OCI-M2 (cell line): ENCODE data around the gene TTC23.
"Not testable (repeated sequence)": the region's sequence is repeated elsewhere in the genome, so short reads cannot be mapped to it uniquely, and the experiment has no call there.

Experiments
- DNase-seq: peaks from one replicate; lab custom pipeline; 2025; ENCODE audit not compliant: unreplicated experiment; lab: John Stamatoyannopoulos, UW

The TTC23 gene

DNA sequence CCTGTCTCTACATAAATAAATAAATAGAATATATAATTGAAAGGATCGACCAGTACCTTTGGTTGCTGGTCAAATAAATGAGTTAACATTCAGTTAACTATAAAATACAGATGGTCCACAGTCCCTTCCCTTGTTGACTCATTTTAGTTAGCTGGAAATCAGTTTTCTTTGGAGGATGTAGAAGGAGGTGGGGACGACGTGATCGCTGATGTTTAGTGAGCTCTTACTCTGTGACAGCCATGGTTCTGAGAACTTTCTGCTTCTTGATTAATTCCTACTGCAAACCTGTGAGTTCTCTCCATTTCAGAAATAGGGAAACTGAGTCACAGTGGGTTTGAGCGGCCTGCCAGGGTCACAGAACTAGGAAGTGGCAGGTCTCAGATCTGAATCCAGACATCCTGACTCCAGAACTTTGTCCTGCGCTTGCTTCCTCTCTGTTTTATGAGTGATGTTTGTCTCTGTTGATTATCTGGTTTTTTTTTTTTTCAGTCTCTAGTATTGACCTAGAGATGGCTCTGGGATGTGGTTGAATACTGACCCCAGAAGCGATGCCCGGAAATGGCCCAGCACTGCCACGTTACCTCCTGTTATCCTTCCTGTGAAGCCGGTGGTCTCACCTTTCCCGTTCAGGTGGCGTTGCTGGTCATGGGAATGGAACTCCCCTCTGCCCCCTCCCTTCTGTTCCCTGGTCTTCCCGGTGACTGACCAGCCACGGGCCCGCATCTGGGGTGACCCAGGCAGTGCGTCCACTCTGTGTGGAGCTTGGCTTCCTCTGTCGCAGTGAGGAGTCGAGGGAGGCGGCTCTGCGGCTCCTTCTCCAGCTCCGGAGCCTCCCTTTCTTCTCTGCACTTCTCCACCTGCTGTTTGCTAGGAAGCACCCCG is 126.3 kb downstream of the TTC23 start:
- DNase-seq: no peak

GRCh38 chr15:99121691-99122410 is 127.5 kb downstream of the TTC23 start:
- DNase-seq: no peak

DNA sequence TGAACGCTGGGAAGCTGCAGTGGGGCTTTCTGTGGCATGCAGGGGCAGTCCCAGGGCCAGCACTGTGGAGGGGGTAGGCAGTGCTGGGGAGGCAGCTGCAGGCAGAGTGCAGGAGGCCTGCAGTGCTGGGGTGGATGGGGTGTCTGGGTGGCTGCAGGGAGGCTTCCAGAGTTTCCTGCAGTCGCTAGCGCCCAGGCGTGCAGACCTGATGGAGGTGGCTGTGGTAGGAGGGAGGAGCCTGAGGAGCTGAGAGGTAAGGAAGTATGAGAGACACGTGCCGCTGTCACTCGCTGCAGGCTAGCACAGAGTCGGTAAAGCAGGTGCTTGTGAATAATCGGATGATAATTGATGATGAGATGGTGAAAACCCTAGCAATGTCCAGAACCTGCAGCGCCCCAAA is 128.2 kb downstream of the TTC23 start:
- DNase-seq: no peak

- no peak for DNase-seq
Observed at GRCh38 chr15:99120050-99120777, 129.2 kb downstream of the TTC23 start.

GRCh38 chr15:99118801-99119546 is 130.4 kb downstream of the TTC23 start:
- DNase-seq: no peak

DNA sequence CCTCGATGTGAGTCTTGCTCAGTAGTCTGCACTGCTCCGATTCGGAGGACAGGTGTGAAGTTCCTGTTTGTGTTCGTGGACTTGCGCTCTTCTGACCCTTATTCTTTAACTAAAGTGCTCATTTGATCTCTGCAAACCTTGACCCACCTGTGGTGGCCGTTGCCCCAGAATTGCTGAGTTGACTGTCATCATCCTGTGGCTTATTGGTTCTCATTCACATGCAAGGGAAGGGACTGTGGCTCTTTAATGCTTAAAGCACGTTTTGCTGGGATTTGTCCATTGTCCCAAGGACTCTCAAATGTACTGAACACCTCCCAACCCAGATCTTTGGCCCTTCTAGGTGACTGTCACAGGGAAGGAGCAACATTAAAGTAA is 131.1 kb downstream of the TTC23 start:
- DNase-seq: no peak

GRCh38 chr15:99117563-99118257 is 131.7 kb downstream of the TTC23 start:
- no peak for DNase-seq

- no peak for DNase-seq
Observed at GRCh38 chr15:99117111-99117510, 132.3 kb downstream of the TTC23 start.

GRCh38 chr15:99115300-99116215 is 133.8 kb downstream of the TTC23 start:
- no peak for DNase-seq

DNA sequence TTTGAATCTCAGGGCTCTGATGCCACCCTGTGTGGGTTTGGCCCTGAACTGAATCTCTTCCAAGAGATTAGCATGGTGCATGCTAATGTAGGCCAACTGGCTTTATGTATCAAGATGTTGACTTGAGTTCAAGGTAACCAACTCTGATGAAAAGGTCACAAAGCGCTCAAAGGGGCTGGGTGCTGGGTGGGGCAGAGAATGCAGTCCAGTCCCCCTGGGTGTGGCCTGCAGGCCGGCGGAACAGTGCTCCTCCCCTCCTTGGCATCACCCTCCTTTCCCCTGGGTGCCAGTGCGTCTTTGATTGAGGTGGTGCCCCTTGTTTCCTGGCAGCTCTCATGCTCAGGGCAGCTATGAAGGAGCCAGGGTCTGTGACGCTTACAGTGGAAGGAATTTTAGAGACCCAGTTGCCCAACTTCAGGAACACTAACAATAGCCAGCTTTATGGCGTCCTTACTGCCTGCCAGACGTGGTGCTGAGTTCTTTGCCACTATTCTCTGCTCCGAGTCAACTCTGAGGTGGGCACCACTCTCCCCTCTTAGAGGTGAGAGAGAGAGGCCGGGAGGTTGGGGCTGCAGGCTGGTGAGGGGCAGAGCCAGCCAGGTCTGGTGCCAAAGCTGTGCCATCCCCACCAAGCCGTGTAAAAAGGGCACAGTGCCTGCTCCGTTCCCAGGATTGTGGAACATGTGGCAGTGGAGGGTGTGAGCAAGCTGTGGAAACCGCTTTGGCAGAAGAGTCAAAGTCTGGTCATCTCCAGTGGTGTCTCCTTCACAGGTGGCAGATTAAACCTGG is 134.7 kb downstream of the TTC23 start:
- no peak for DNase-seq

DNA sequence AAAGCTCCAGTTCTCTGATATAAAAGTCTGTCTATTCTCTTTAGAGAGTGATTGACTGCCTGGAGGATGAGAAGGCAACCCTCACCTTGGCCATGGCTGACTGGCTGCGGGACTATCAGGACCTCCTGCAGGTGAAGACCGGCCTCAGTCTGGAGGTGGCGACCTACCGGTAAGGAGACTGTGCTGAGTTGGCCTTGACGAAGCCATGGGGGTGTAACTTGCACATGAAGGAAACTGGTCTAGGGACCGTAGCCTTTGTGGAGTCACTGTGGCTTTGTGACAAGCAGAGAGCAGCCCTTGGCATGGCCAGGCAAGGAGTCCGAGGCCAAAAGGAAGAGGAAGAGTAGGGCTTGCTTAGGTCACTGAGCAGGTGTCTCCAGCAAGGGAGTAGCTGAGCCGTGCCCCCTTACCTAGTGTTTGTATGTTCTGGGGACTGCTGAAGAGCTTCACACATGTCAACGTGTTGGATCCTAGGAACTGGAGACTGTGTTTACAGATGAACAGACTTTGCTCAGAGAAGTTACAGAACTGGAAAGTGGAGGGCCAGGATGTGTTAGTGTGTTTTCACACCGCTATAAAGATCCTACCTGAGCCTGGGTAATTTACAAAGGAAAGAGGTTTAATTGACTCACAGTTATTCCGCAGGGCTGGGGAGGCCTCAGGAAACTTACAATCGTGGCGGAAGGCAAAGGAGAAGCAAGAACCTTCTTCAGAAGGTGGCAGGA is 135.7 kb downstream of the TTC23 start:
- no peak for DNase-seq

GRCh38 chr15:99111641-99112040 is 137.7 kb downstream of the TTC23 start:
- not testable (repeated sequence) for DNase-seq

DNA sequence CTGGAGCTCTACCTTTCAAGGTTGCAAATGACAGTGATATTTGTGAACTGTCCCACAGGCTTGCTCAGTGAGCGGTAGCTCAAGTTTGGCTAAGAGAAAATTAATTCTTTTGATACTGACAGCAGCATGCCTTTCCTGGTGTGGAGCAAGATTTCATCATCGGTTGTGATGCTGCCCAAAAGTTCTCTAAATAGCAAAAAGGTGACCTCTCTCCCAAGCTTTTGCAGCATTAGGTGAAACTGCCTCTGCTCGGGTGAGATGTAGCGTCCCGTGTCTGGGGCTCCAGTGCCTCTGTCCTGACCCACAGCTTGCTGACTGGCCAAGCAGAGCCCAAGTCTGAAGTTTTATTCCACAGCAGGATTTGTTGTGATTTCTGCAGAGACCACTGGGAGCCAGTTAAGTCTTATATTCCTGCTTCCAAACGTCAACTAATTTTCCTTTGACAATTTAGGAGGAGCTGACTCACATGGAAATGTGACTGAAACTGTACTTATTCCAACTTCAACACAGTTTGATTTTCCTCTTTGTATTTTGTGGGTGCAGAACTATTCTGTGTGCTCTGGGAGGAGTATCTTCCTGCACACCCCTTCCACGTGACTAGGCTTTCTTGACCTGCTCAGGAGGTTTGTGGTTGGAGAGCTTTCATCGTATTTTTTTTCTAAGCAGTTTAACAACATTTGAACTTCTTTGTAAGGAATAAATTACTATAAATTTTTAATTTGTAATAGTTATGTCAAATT is 138.6 kb downstream of the TTC23 start:
- DNase-seq: no peak

- no peak for DNase-seq
Observed at GRCh38 chr15:99110093-99110492, 139.3 kb downstream of the TTC23 start.

GRCh38 chr15:99109555-99110021 is 139.8 kb downstream of the TTC23 start:
- no peak for DNase-seq

DNA sequence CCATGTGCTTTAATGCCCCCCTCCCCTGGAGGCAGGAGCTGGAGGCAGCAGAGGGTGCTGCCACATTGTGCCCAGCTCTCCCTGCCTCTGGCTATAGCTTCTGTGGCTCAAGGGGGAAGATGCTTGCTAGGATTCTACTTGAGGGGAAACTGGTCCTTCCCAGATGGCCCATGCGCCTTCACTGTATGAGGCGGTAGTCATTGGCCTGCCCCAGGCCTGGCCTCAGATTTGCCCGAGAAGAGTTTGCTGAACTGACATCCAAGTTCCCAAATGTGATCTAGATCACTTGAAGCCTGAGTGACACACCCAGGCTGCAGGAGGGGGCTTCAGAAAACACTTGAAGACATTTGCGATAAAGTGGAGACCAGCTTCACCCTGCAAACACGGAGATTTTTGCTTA is 140.4 kb downstream of the TTC23 start:
- no peak for DNase-seq
